SH-SY5Y (cell line): ENCODE results near the gene PHKG2.

Experiments
- GATA2 ChIP-seq: IDR thresholded peaks from 2 replicates; pipeline ENCODE4 v1.6.1; 2011; ENCODE audit warnings: mild to moderate bottlenecking, low read depth, low read length
- GATA3 ChIP-seq: IDR thresholded peaks from 2 replicates; pipeline ENCODE4 v1.6.1; 2011; ENCODE audit warnings: low read depth, mild to moderate bottlenecking, low read length, moderate library complexity

The PHKG2 gene

GRCh38 chr16:30785126-30786106 is 37.2 kb downstream of the PHKG2 start:
- TF ChIP-seq GATA2 (no peak), GATA3 (no peak)

DNA sequence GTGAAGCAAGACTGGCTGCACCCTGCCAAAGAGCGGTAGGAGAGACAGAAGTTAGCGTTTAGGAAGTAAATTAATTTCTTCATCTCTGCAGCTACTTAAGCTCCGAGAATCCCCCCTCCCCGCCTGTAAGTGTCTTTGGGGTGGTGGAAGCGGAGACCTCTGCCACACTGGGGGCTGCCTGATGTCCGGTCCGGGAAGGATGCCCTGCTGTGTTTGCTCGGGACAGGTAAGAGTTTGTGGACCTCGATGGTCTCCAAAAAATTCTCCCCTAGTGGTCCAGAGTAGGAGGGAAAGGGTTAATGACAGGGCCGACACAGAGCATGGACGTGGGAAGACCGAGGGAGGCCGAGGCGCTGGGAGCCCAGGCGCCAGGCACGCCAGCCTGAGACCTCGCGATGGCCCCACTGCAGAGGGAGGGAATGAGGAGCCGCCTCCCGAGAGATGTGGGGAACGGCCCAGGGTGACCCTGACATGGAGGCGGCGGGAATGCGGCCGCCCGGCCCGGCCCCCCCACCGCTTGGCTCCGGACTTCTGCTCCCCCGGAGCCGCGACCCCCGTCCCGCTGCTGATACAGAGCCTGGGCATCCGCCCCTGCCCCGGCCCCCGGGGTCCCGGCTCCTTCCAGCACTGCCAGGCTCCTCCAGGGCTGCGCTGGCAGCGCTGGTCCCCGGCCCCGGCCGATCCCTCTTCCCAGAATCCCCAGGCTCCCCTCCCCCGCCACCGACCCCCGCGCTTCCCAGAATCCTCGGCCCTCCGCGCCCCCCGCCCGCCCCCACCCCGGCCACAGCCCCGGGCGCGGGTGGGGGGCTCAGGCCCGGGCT is 38.1 kb downstream of the PHKG2 start:
- no peak for TF ChIP-seq GATA2
- TF ChIP-seq GATA3: no peak

GRCh38 chr16:30786936-30787612 is 38.8 kb downstream of the PHKG2 start, which contains the start of gene ZNF629:
Gene ZNF629 (minus strand): TSS chr16:30787205. CDS start chr16:30784482, 2,723 bp downstream.
- TF ChIP-seq GATA3: no peak
- no peak; the same call in 1 of the 2 replicates for TF ChIP-seq GATA2

DNA sequence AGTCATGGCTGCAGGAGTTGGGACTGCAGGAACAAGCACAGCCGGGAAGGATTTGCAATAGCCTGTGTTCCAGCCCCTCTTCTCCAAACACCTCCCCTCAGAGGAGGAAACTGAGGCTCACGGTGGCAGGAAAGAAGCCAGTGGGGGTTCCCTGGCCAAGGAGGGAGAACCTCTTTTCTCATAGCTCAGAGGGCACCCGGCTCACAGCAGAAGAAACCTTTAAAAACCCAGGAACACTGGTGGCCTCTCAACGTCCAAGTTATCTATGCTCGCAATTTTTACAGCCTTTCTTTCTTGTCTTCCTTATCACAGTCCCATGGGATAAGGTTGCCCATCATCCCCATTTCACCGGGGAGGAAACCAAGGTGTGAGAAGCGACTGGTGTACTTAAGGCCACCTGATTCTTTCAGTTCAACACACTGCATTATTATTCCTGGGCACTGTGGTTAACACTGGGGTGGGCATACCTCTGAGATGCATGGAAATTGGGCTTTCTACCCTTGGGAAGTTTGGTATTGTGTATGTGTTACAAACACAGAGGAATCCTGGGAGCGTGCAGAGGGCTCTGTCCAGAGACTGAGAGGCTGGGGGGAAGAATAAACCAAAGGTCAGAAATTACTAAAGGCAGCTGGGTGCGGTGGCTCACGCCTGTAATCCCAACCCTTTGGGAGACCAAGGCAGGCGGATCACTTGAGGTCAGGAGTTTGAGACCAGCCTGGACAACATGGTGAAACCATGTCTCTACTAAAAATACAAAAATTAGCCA is 39.6 kb downstream of the PHKG2 start:
- TF ChIP-seq GATA3 (no peak), GATA2 (no peak)

- TF ChIP-seq GATA3: no peak
- no peak for TF ChIP-seq GATA2
Observed at GRCh38 chr16:30793508-30794069, 45.4 kb downstream of the PHKG2 start.

- no peak for TF ChIP-seq GATA2
- no peak for TF ChIP-seq GATA3
Observed at GRCh38 chr16:30794634-30795033, 46.4 kb downstream of the PHKG2 start.

- no peak for TF ChIP-seq GATA3
- TF ChIP-seq GATA2: no peak
Observed at GRCh38 chr16:30797670-30798309, 49.6 kb downstream of the PHKG2 start.
